Smooth muscle cell (in vitro differentiated cells): ENCODE results near the gene ZRSR2. TPM values are rescaled to one million over a fixed set of nuclear protein-coding genes. Genes with fewer than 3 reads are reported as not detected.

ENCODE experiments used
- DNase-seq: peaks from one replicate; lab custom pipeline; 2025; ENCODE audit not compliant: unreplicated experiment; lab: John Stamatoyannopoulos, UW
- H2AFZ ChIP-seq: fragments of 200-600 bp; sonication (generic); 2 replicates; pipeline ENCODE4 v1.6.0; 2016; ENCODE audit warnings: antibody characterized with exemption, low read depth, mild to moderate bottlenecking
- H3F3A ChIP-seq: fragments of 200-600 bp; sonication (generic); 2 replicates; pipeline ENCODE4 v1.6.0; 2017; ENCODE audit warnings: antibody characterized with exemption, low read depth
- H3K27ac ChIP-seq: fragments of 200-600 bp; sonication (generic); 2 replicates; pipeline ENCODE4 v1.5.1; 2016; ENCODE audit warnings: low read depth, mild to moderate bottlenecking
- H3K27me3 ChIP-seq: fragments of 200-600 bp; sonication (generic); 2 replicates; pipeline ENCODE4 v1.6.1; 2016; ENCODE audit warnings: low read depth, mild to moderate bottlenecking
- H3K36me3 ChIP-seq: fragments of 200-600 bp; sonication (generic); 2 replicates; pipeline ENCODE4 v1.5.1; 2016; ENCODE audit warnings: low read depth
- H3K4me1 ChIP-seq: fragments of 200-600 bp; sonication (generic); 2 replicates; pipeline ENCODE4 v1.5.1; 2016; ENCODE audit warnings: low read depth
- H3K4me2 ChIP-seq: fragments of 200-600 bp; sonication (generic); 2 replicates; pipeline ENCODE4 v1.6.0; 2016; ENCODE audit warnings: mild to moderate bottlenecking
- H3K4me3 ChIP-seq: fragments of 200-600 bp; sonication (generic); 2 replicates; pipeline ENCODE4 v1.5.1; 2016; ENCODE audit warnings: mild to moderate bottlenecking
- H3K79me2 ChIP-seq: fragments of 200-600 bp; sonication (generic); 2 replicates; pipeline ENCODE4 v1.6.0; 2016; ENCODE audit warnings: low read depth, mild to moderate bottlenecking
- H3K9ac ChIP-seq: fragments of 200-600 bp; sonication (generic); 2 replicates; pipeline ENCODE4 v1.6.0; 2016; ENCODE audit warnings: low read depth
- H3K9me3 ChIP-seq: fragments of 200-600 bp; sonication (generic); replicated peaks from 2 replicates; pipeline ENCODE4 v1.5.1; 2016; ENCODE audit warnings: low read depth
- H4K20me1 ChIP-seq: fragments of 200-600 bp; sonication (generic); 2 replicates; pipeline ENCODE4 v1.6.0; 2016; ENCODE audit warnings: low read depth
- WGBS: methylation state at CpG from one replicate; pipeline ENCODE4 v1.1.7; 2016; ENCODE audit warnings: low lambda C conversion rate; 5-methylcytosine and 5-hydroxymethylcytosine counted together
- polyA plus RNA-seq: library from polyadenylated mRNA; unstranded; fragments of >200 nt; fragmentation: Nextera tagmentation; extraction: Ambion mirVana; gene quantifications from 2 replicates; pipeline ENCODE4 v1.2.1, GENCODE V29; 2016
- total RNA-seq: library from RNA; depleted of rRNA; stranded (reverse); fragments of >200 nt; gene quantifications from 2 replicates; pipeline ENCODE4 v1.2.3, GENCODE V29; 2014
- TF ChIP-seq, protein P1 (sequence below): fragments of 200-600 bp; sonication (generic); IDR thresholded peaks from 2 replicates; pipeline ENCODE4 v1.5.1; 2017; ENCODE audit warnings: borderline replicate concordance, mild to moderate bottlenecking, antibody characterized with exemption; ENCODE audit not compliant: insufficient read depth, poor library complexity, severe bottlenecking

ZRSR2 gene
- total and polyA plus RNA-seq, 2 experiments from 2014 or later = 7.1 to 23.9 TPM

DNA sequence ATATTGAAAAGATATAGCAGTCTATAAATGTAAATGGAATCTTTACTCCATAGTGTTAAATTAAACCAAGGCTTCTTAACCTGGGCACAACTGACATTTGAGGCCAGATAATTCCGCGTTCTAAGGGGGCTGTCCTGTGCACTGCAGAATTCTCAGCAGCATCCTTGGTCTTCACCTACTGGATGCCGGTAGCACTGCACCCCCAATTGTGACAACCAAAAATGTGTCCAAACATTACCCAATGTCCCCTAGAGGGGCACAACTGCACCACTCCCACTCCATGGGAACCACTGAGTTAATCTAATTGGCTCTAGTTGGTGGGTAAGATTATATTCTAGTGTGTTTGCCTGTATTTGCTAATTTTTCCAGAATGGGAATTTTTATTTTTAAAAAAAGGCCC lies 47.7 kb downstream of the ZRSR2 start:
- TF ChIP-seq, protein P1, sequence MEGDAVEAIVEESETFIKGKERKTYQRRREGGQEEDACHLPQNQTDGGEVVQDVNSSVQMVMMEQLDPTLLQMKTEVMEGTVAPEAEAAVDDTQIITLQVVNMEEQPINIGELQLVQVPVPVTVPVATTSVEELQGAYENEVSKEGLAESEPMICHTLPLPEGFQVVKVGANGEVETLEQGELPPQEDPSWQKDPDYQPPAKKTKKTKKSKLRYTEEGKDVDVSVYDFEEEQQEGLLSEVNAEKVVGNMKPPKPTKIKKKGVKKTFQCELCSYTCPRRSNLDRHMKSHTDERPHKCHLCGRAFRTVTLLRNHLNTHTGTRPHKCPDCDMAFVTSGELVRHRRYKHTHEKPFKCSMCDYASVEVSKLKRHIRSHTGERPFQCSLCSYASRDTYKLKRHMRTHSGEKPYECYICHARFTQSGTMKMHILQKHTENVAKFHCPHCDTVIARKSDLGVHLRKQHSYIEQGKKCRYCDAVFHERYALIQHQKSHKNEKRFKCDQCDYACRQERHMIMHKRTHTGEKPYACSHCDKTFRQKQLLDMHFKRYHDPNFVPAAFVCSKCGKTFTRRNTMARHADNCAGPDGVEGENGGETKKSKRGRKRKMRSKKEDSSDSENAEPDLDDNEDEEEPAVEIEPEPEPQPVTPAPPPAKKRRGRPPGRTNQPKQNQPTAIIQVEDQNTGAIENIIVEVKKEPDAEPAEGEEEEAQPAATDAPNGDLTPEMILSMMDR = no peak
- no peak overlapping the region for H3K9ac ChIP-seq
- WGBS = 97% methylated on average over 3 of the region's 3 CpGs

DNA sequence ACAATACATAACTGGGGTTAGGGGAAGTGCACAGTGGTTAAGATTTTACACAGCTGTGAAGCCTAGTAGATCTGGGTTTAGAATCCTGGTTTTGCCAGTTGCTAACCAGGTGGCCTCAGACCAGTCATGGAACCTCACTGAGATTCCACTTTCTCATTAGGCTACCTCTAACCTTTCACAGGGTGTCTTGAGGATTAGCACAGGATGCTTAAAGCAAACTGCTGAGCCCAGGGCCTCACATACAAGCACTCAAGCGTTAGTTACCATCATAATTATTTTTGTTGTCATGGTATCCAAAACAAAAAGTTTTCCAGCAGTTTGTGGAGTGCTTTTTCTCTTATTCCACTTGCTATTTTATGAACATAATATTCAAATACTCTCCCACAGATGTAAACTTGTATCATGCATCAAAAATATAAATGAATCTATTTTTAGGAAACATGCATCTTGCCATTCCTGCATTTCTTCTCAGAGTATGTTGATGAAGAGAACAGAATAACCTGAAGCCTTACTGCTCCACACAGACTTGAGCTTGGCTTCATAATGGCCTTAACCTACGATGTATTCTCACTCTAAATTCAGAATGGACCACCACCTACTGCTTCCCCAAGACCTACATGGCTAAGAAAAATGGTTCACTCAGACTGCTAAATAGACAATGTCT lies 51.7 kb downstream of the ZRSR2 start:
- 82% methylated on average over 2 of the region's 2 CpGs for WGBS
- H3K36me3 ChIP-seq = peaks cover 32% of the 10 kb centered on the region
- TF ChIP-seq, protein P1 = no peak

More for the DNA sequence above, 47.7 kb downstream of the ZRSR2 start:
- Histone ChIP-seq H2AFZ (no peak overlapping the region), H3K36me3 (peaks cover 6% of the 10 kb centered on the region), H3K27me3 (no peaks in the 10 kb centered on the region), H3K9me3 (no peaks in the 10 kb centered on the region), H3K79me2 (peaks cover 78% of the 10 kb centered on the region), H3K4me2 (no peak overlapping the region), H3K4me1 (peaks cover 10% of the 10 kb centered on the region), H4K20me1 (peaks cover 34% of the 10 kb centered on the region), H3F3A (no peaks in the 10 kb centered on the region), H3K4me3 (no peak overlapping the region), H3K27ac (no peak overlapping the region)
- DNase-seq = no peak

DNA sequence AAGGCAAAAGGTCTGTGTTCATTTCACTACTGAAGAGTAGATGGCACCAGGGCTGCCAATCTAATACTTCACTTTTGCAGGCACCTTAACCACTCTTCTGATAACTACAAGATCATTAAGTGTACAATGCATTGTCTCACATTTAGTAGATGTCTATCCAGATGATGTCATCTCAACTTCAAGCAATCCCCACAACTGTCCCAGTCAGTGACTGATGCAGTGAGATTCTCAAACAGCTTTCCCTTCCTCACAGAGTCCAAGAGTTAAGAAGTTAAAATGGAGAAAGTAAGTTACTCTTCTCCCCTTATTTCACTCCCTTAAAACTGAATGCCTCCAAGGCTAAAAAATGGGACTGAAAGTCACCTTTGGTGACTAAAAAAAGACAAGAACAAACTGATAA lies 53.7 kb downstream of the ZRSR2 start:
- H3K9ac ChIP-seq = no peak overlapping the region
- H3F3A ChIP-seq = no peaks in the 10 kb centered on the region
- H3K27me3 ChIP-seq = no peaks in the 10 kb centered on the region
- no peak for DNase-seq
- H3K79me2 ChIP-seq = peaks cover 94% of the 10 kb centered on the region
- H3K4me1 ChIP-seq = peaks cover 16% of the 10 kb centered on the region
- peaks cover 27% of the 10 kb centered on the region for H4K20me1 ChIP-seq
- H3K9me3 ChIP-seq = no peaks in the 10 kb centered on the region
- H3K4me3 ChIP-seq = no peak overlapping the region
- no peak overlapping the region for H3K4me2 ChIP-seq
- TF ChIP-seq, protein P1 = no peak
- peaks cover 32% of the 10 kb centered on the region for H3K36me3 ChIP-seq
- H3K27ac ChIP-seq = no peak overlapping the region
- no peak overlapping the region for H2AFZ ChIP-seq

More for the DNA sequence above, 51.7 kb downstream of the ZRSR2 start:
- Histone ChIP-seq H3K4me2 (no peak overlapping the region), H4K20me1 (peaks cover 13% of the 10 kb centered on the region), H2AFZ (no peak overlapping the region), H3F3A (no peaks in the 10 kb centered on the region), H3K4me3 (no peak overlapping the region), H3K9me3 (no peaks in the 10 kb centered on the region), H3K9ac (no peak overlapping the region), H3K27ac (no peak overlapping the region), H3K79me2 (peaks cover 93% of the 10 kb centered on the region), H3K4me1 (no peaks in the 10 kb centered on the region), H3K27me3 (no peaks in the 10 kb centered on the region)
- DNase-seq = no peak

DNA sequence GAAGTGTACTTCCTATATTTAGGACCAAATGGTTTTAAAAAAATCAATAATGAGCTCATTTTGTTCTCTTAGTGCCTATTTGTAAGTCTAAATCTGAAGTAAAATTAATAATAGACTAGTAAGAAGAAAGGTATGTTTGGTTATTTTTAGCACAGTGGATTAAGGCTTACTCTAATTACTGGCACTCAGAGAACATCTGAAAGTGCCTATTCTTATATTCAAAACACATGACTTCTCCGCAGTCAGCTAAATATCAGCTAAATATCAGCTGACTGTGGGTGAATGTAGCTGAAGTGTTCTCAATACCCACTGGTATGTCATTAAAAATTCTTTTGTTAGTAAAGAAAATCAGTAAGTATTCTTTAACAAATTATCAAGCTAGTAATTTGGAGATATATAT lies 58.3 kb downstream of the ZRSR2 start:
- H3K27ac ChIP-seq = peak overlapping the region; percentile 12
- WGBS = 59% methylated on average over 1 of the region's 1 CpG
- H3K9me3 ChIP-seq = no peaks in the 10 kb centered on the region
- H3K36me3 ChIP-seq = peaks cover 23% of the 10 kb centered on the region
- no peaks in the 10 kb centered on the region for H3K27me3 ChIP-seq
- DNase-seq = no peak
- no peak overlapping the region for H2AFZ ChIP-seq
- H3K4me1 ChIP-seq = peaks cover 47% of the 10 kb centered on the region
- no peaks in the 10 kb centered on the region for H3F3A ChIP-seq
- TF ChIP-seq, protein P1 = no peak
- peak overlapping the region; percentile 37 for H3K4me2 ChIP-seq
- H3K4me3 ChIP-seq = no peak overlapping the region
- H4K20me1 ChIP-seq = peaks cover 48% of the 10 kb centered on the region
- no peak overlapping the region for H3K9ac ChIP-seq
- peaks cover 99% of the 10 kb centered on the region for H3K79me2 ChIP-seq
